Measurements from ENCODE around the gene PDE4B.
"Not testable (repeated sequence)": the region's sequence is repeated elsewhere in the genome, so short reads cannot be mapped to it uniquely, and the experiment has no call there.

The PDE4B gene

DNA sequence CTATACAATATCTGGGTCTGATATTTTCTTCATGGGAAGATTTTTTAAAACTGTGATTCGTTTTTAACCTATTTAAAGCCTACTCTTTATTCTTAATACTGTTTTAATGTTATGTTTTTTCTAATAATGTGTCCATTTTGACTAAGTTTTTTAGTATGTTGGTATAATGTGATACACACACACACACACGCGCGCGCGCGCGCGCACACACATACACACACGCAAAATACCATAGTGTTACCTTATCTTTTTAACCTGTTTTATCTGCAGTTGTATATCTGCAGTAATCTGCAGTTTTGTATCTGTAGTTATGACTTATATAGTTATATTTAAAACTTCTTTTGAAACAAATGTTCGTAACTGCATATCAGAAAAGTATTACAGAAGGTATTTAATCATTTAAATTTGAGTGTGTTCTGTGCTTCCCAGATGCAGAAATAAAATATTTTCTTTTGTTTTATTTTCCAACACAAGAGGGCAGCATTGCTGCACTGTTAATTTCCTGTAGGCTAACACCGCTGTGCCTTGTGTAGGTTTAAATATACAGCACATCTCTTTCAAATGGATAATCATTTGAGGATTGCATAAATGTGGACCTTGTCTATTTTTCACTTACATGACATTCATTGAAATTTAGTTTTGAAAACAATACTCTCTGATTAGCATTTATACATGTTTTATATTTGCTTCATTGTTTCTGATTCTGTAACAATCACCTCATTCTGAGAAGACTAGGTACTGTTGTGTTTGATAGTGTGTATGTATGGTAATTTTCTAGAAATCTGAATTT, 166.1 kb downstream of the PDE4B start:
- no peak for DNase-seq

DNA sequence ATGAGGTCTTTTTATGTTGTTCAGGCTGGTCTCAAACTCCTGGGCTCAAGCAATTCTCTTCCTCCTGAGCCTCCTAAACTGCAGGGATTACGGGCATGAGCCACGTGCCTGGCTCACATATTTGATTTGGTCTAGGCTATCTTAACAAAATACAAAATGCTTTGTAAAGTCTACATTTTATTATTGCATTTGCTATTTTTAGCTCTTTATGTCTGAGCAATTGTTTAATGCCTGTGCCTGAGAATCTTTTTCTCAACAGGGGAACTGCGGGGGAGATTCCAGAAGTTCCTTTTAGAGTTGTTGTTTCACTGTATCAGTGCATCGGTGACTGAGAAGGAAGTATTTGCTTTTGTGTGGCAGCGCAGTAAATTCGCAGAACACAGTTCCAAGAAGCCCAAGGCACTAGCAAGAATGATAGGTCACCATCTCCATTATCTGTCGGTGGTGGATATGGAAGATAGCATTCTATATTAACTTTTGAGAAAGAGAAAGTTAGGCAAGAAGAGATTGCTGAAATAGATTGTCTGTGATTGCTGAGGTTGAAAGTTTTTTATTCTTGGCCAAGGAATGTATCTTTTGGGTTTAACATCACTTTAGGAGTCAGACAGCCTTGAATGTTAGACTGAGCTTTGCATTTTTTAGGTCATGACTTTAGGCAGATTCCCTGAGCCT, 167.3 kb downstream of the PDE4B start:
- no peak for DNase-seq

DNA sequence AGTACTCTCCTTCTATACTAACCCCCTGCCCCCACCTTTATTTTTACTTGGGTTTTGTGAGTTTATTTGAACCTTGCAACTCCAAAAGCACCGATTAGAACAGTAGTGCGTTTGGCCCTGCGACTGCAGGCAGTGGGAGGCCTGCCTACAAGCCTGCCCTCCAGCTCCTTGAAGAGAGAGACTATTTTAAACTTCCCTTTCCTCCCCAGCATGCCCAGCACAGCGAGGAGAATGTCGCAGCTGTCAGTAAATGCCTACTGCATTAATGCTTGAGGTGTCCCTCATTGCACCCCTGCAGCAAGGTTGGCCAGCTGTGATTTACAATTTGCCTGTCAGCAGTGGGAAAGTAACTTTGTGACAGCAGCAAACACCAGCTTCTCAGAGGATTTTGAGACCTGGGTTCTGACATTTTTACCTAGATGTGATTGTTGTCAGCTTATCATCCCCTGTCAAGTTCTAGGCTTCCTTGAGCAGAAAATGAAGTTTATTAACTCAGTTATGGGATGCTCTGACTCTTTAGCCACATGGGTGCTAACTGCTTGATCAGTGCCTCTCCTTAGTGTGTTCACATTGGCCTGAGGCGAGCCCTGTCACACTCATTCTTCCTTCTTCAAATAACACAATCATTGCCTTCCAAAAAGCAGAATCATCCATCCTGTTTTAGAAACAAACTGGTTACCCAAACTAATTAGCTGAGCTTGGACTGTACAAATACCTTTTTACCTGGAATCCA, 170.6 kb downstream of the PDE4B start:
- no peak for DNase-seq

DNA sequence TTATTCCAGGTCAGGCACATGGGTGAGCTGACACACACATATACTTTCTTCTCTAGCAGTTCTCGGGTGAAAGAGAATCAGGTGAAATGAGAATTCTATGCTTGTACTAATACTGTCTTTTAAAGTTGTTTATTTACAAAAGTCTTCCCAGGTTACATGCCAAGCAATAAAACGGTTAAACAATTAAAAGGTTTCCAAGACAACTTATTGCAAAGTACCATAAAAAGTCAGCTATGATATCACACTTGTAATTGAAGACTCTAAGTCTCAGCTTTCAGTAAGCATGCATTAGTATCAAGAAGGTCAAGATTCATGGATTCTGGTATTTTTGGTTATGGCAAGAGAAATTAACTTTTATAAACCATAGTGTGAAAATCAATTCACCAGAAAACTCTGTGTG, 171.4 kb downstream of the PDE4B start:
- DNase-seq = no peak

DNA sequence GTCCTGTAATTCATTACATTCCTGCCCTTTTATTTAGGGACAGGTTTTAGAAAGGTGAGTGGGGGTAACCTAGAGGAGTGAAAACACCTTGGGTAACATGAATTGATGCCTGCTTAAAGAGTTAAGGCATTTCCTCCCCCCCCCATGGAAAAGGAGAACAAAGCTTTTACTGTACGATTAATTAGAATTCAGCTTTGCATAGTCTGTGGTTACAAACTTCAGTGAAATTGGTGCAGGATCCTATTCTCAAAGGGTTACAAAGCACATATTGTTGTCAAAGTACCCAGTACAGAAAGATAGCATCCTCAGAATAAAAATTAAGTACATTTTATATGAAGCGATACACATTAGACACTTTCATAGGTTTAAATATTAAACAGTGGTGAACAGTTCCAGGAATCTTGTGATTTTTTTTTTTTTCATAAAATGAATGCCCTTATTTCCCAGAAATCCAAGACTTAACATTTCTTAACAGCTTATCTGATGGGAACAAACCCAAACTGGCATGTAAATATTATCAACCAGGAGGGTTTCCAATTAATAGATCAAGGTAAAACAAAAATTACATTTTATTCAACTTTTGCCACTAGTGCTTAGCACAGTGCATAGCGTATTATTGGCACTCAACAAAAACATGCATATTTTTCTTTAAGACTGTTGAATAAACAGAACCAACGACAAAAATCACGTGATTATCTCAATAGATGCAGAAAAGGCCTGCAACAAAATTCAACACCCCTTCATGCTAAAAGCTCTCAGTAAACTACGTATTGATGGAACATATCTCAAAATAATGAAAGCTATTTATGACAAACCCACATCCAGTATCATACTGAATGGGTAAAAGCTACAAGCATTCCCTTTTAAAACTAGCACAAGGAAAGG, 172.7 kb downstream of the PDE4B start:
- DNase-seq = no peak

DNA sequence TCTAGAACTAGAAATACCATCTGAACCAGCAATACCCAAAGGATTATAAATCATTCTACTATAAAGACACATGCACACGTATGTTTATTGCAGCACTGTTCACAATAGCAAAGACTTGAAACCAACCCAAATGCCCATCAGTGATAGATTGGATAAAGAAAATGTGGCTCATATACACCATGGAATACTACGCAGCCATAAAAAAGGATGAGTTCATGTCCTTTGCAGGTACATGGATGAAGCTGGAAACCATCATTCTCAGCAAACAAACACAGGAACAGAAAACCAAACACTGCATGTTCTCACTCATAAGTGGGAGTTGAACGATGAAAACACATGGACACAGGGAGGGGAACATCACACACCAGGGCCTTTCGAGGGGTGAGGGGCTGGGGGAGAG, 174.8 kb downstream of the PDE4B start:
- not testable (repeated sequence) for DNase-seq

DNA sequence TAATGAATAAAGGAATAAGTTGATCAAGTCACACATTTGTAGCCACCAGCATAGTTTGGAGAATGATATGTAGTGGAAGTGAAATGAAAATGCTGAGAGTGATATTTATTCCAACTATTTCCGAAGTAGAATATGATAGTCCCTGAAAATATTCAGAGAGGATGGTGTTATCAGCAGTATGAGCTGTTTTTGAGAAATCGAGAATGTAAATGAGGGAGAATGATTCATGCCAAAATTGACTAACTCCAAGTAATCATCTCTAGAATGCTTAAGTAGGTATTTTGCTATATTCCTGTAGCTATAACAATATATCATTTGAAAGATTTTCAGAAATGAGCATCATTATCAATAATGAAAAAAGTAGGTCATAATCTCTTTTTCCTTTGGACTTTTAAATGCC, 178.9 kb downstream of the PDE4B start:
- no peak for DNase-seq

DNA sequence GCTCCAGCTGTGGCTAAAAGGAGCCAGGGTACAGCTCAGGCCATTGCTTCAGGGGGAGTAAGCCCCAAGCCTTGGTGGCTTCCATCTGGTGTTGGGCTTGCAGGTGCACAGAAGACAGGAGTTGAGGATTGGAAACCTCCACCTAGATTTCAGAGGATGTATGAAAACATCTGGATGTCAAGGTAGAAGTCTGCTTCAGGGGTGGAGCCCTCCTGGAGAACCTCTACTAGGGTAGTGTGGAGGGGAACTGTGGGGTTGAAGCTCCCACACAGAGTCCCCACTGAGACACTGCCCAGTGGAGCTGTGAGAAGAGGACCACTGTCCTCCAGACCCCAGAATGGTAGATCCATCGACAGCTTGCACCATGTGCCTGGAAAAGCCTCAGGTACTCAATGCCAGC, 183.0 kb downstream of the PDE4B start:
- DNase-seq = no peak

DNA sequence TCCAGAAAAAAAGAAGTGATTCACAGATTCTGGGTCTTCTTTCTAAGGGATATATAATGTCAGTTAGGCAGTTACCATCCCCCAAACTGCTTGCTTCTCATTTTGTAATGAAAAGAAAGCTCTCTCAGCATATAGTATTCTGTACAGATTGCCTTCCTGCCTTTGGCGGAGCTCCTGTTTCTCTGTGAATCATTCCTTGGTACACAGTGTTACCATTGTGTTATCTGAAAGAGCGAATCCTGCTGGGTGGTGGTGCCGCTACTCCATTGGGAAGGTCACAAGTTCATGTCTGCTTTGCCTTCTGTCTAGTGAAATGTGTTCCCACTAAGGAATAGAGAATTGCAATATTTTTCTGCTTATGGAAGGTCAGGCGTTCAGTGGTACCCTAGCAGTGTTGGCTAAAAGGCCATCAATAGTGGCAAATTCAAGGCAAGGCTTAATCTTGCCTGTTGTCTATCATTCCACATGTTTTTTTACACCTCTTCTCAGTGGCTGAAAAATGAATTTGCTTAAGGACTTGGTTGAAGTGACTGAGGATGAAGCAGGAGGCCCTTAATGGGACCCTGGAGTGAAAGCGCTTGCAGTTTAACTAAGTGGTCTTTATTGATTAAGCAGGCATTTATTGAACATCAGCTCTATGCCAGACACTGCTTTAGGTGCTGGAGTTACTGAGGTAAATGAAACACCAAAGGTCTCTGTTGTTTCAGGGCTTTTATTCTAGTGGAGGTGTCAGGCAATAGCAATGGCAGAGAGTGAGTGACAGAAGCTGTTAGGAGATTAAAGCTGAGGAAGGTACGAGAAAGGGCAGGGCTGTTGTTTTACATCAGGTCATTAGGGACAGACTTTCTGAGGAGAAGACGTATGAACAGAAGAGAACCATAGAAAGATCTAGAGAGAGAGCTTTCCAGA, 186.7 kb downstream of the PDE4B start:
- DNase-seq = no peak

DNA sequence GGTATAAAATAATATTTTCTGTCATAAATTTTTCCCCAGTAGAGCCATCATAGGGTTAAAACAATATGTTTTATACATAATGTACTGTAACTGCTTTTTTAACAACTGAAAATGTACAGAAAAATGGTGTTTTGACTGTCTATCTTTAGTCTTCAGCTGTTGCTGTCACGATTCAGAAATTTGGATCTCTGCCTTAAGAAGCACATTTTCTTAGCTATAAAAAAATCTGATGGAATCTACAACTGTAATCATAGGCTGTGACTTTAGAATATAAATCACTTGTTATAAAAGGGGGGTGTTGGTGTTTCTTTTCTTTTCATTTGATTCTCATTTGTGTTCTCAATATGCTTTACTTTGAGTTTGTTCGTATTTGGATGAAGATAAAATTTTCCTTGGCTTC, 187.5 kb downstream of the PDE4B start:
- no peak for DNase-seq

DNA sequence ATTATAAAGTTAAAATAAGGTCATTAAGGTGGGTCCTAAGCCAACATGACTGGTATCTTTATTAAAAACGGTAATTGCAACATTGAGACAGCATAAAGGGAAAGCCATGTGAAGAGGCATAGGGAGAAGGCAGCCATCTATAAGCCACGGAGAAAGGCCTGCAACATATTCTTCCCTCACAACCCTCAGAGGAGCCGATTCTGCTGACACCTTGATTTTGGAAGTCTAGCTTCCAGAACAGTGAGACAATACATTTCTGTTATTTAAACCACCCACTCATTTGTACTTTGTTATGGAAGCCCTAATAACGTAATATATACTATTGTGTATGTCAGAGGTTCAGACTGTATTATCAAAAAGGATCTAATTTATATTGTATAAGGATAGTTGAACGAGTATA, 190.8 kb downstream of the PDE4B start:
- DNase-seq = no peak

DNA sequence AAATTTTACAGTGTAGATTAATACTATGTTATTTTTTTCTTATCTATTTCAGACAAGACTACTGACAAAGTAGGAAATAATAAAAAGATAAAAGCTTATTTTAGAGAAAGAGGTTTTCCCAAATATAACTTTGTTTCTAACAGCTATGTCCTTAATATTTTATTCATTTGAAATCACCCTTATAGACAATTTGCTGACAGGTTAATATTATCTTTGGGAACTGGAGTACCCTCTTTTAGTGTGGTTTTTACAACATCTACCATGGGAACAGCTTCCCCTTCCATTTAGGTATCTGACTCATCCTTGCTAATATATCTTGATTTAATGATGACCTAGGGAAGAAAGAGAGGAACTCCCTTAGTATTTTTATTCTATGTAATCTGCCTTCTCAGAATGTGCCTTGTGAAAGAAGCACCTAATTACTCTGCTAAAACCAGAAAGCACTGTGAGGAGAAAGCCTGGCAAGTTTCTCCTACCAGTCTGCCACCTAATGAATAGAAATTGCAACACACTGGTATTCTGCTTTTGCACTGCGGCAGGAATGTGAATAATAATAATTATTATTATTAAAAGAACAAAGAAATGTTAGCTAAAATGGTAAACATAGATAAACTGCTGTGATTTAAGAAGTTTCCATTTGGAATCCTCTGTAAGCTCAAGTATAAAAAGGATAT, 192.8 kb downstream of the PDE4B start:
- DNase-seq = no peak

DNA sequence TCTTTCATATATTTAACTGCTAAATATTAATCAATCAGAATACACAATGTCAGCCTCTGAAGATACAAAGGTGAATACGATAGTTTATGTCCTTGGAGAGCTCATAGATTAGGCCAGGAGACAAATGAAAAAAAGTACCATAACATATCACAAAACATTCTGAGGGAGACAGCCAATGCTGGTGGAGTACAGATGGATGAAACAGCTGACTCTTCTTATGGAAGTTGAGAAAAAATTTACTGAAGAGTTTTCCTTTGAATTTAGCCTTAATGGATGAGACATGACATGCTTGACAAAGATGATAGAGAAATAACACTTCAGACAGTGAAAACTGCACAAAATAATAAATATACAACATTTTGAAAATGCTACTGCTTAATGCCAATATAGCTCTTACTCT, 193.5 kb downstream of the PDE4B start:
- DNase-seq = no peak

DNA sequence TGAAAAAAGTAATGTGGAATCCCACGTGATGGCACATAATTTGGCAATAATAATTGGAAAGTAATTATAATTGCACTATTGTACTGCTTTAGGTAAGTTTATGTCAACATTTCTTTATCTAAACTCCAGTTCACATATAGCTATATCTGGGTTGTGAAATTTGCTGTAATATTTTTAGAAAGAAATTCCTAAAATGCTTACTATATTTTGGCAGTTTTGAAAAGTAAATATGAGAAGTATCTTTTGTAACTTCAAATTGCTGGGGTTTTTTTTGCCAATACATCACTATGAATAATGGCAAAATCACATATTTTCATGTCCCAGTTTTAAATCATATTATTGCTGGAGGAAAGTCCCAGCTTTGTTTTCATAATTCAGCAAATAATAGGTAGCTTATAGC, 197.5 kb downstream of the PDE4B start:
- DNase-seq = no peak

DNA sequence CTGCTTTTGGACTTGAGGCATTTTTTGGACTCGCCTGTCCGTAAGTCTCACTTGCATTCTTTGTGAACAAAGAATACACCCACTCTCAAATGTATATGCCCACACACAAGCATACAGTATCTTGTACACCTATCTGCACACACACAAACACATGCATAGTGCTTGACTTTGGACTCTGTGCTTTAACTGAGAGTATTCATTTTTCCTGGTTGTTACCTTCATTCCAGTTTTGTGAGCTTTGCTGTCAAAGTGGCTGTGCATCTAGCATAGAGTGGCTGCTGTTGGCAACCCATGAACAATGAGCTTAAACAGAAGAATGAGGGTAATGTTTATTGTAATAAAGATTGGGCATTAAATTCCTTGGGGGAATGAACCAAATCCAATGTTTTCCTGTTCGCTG, 199.0 kb downstream of the PDE4B start:
- DNase-seq = no peak

DNA sequence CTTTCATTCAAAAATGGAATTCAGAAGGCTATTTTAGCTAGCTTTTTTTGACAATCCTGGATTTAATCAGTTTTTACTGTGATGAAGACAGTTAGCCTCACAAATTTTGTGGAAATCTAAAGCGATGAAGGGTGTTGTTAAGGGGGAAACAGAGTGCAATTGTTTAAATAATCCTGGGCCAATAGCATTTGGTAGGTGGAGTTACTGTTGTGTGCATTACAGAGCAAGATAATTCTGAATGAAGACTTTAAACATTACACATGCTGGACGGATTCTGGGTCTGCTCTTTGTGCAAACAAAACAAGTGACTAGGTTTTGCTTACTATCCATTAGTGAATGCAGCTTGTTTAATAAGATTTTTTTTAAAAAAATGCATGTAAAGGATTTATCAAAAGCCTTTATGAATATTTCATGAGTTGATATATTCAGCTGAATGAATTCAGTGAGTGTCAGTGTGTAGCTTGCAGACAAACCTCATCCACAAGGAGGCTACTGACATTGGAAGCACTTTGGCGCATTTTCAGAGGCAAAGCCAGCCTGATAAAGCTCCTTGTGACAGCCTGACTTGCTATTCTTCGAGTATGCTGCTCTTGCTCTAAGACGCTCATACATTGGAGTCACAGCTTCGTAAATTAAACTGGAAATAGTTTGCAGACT, 199.6 kb downstream of the PDE4B start:
- no peak for DNase-seq

DNA sequence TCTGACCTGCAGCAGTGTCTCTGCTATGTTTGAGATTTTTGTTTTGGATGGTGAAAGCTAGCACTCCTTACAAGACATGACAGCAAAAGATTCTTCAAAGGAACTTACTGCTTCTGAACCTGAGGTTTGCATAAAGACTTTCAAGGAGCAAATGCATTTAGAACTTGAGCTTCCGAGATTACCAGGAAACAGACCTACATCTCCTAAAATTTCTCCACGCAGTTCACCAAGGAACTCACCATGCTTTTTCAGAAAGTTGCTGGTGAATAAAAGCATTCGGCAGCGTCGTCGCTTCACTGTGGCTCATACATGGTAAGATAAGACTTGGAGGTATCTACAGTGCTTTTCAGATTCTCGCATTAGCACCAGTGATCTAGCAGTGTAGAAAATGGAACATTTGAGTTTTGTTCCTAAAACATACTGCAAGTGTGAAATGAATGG, 200.2 kb downstream of the PDE4B start:
- no peak for DNase-seq

DNA sequence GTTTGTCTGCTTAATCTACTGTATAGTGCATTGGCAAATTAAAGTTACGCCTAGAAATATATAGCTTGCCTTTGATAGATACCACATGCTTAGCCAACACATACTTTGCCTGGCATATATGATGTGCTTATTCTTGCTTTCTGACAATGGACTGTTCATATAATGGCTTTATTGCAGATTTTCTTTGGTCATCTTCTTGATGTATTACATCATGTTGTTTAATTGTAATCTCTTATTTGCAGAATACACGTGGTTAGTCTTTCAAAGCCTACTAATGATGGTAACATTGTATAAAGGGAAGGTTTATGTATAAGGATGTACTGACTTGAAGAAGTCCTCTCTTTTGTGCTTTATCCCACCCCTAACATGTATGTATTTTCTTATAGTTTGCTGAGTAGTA, 201.5 kb downstream of the PDE4B start:
- DNase-seq = no peak

DNA sequence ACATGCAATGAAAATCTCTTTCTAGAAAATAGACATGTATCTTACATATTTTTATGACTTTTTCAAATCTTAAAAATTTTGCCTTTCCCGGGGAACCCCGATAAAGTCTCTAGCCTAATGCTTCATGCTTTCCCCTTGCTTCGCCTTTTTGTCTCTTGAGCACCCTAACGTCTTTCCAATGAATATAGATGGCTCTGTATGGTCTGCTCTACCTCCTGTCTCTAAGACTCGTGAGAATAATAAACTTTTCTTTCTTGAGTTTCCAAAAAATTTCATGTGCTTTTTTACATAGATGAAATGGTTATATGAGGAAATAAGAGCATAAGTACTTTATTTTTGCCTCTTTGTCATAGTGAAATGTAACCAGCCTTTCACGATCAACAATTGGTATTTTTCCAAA, 202.6 kb downstream of the PDE4B start:
- no peak for DNase-seq

DNA sequence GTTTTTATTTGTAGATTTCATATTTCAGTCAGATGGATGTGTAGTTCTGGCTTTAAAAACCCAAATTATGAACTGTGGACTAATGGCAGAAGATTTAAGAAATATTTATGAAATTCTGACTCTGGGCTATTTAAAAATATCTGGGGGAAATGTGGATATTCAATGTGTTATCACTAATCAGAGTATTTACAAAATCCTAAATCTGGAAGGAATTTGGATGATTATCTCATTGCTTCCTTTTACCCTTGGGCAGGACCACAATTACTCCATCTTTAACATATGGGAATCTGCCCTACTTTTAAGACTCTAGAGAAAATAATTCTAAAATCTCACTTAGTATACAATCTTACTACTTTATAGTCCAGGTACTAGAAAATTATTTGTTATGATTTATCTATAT, 203.2 kb downstream of the PDE4B start:
- no peak for DNase-seq

DNA sequence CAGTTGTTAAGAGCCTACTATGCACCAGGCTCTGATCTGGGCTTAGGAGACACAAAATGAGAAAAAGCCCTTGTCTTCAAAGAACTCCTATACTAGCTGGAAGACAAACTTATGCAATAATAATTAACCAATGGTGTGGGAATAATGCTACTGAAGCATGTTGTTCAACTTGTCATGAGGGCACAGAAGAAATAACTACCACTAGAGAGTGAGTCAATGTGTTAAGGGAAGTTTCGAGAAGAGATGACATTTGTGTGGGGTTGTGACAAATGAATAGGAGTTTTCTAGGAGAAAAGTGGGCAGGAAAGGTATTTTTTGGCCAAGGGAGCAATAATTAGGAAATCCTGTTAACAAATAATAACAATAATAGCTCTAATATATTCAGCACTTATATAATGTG, 205.0 kb downstream of the PDE4B start:
- no peak for DNase-seq
